Effector memory CD4-positive, alpha-beta T cell (primary cell): ENCODE results near the gene BMP2K.
A peak's percentile ranks its signal among the peaks of the same experiment; 100 is the strongest.

Experiments used
- DNase-seq, 3 donors: peaks; one replicate each; pipeline ENCODE4 v3.0.0-alpha.2; 2020
- H3K27ac ChIP-seq: 2 replicates; pipeline ENCODE4 v1.7.0; 2013; ENCODE audit warnings: mild to moderate bottlenecking, low read length, moderate library complexity; ENCODE audit not compliant: insufficient read depth, poor library complexity, severe bottlenecking
- H3K27me3 ChIP-seq: replicated peaks from 2 replicates; pipeline ENCODE4 v1.7.0; 2013; ENCODE audit warnings: mild to moderate bottlenecking, low read length; ENCODE audit not compliant: insufficient read depth, control insufficient read depth, poor library complexity, severe bottlenecking
- H3K36me3 ChIP-seq: 2 replicates; pipeline ENCODE4 v1.7.0; 2013; ENCODE audit warnings: mild to moderate bottlenecking, low read length, moderate library complexity; ENCODE audit not compliant: control insufficient read depth, insufficient read depth
- H3K4me1 ChIP-seq: 2 replicates; pipeline ENCODE4 v1.7.0; 2013; ENCODE audit warnings: low read length, mild to moderate bottlenecking; ENCODE audit not compliant: control insufficient read depth, insufficient read depth, poor library complexity, severe bottlenecking
- H3K4me3 ChIP-seq: 2 replicates; pipeline ENCODE4 v1.7.0; 2013; ENCODE audit warnings: low read length, low read depth, mild to moderate bottlenecking; ENCODE audit not compliant: insufficient read depth, poor library complexity, severe bottlenecking
- H3K9me3 ChIP-seq: 2 replicates; pipeline ENCODE4 v1.7.0; 2013; ENCODE audit warnings: mild to moderate bottlenecking, low read length, moderate library complexity; ENCODE audit not compliant: control insufficient read depth
- total RNA-seq, 3 donors: gene quantifications; one replicate each; lab custom pipeline; 2026; lab: John Stamatoyannopoulos, UW

BMP2K gene
- 6.6 to 10.6 (median 7.8) reads per million in 3 donors for total RNA-seq

DNA sequence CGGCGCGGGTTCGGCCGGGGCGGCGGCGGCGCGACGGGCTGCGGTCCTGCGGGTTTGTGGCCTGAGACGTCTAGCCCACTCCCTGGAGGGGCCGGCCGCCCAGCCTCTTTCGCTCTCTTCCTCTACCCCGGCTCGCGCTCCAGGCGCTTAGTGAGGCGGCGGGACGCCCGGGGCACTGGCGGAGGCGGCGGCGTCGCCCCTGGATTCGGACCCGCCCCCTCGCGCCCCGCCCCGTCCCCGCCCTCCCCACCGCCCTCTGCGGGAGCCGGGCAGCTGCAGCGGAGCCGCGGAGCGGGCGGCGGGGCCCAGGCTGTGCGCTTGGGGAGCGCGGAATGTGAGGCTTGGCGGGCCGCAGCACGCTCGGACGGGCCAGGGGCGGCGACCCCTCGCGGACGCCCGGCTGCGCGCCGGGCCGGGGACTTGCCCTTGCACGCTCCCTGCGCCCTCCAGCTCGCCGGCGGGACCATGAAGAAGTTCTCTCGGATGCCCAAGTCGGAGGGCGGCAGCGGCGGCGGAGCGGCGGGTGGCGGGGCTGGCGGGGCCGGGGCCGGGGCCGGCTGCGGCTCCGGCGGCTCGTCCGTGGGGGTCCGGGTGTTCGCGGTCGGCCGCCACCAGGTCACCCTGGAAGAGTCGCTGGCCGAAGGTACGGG lies at the start of gene BMP2K:
TSS of gene BMP2K (plus strand) at position 272 of the 650 bp plus-strand sequence. CDS start at position 466, 194 bp downstream.
- peak within 1 kb of the TSS; percentile 75 for H3K27ac ChIP-seq

DNA sequence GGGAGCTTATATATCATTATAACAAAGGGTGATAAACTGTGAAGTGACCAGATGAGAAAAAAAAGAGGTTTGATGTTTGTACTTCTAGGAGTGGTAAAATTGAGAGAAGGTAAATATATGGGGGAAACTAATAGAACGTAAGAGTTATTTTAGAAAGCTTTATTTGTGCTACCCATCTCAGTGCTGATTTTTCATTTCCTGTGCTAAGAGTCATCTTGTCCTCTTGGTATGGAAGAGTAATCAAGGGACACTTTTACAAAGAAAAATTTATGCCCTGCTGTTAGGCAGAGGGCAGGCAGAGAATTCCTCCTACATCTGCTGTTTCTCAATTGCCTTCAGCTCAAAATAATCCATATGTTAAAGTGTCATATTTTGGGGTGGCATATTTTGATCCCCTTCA lies 49.6 kb upstream of the BMP2K start:
- H3K4me3 ChIP-seq = no peak overlapping the region
- H3K4me1 ChIP-seq = no peaks in the 10 kb centered on the region
- DNase-seq = no peak
- no peaks in the 10 kb centered on the region for H3K36me3 ChIP-seq
- H3K27ac ChIP-seq = no peak overlapping the region
- no peaks in the 10 kb centered on the region for H3K9me3 ChIP-seq
- no peaks in the 10 kb centered on the region for H3K27me3 ChIP-seq

More for the DNA sequence above, at the start of gene BMP2K:
- H3K36me3 ChIP-seq = no peaks in the 10 kb centered on the region
- H3K27me3 ChIP-seq = no peaks in the 10 kb centered on the region
- peaks cover 4% of the 10 kb centered on the region for H3K4me1 ChIP-seq
- no peaks in the 10 kb centered on the region for H3K9me3 ChIP-seq
- DNase-seq = peak; percentile 67 to 73 (median 72)
- peak within 1 kb of the TSS; percentile 89 for H3K4me3 ChIP-seq

DNA sequence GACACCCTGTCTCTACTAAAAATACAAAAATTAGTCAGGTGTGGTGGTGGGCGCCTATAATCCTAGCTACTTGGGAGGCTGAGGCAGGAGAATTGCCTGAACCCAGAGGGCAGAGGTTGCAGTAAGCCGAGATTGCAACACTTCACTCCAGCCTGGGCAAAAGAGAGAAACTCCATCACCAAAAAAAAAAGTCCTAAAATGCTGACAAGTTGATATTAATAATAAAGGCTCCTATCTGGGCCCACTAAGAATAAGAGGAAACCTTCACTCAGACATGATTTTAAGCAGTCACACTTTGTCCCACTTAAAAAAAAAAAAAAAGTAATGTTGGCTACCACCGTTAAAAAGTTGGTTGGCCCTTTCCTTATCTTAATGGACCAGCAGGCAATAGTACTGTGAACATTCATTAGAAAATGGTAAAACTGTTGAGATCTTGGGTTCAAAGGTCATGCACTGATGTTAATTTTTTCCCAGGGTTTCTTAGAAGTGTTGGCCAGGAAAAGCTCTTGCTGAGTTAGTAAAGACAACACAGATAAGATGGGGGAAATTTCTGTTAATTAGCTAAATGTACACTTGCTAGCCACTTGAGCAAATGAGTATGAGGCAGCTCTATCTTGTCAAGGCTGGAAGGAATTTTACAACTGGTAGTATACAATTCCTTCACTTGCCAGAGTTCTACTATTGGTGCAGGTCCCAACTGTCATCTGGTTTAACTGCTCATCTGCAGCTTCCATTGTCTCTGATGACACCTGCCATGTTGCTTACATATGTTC lies 43.6 kb upstream of the BMP2K start:
- no peaks in the 10 kb centered on the region for H3K27me3 ChIP-seq
- no peak overlapping the region for H3K4me3 ChIP-seq
- H3K27ac ChIP-seq = no peak overlapping the region
- no peak for DNase-seq
- H3K9me3 ChIP-seq = no peaks in the 10 kb centered on the region
- H3K4me1 ChIP-seq = no peaks in the 10 kb centered on the region
- H3K36me3 ChIP-seq = no peaks in the 10 kb centered on the region

DNA sequence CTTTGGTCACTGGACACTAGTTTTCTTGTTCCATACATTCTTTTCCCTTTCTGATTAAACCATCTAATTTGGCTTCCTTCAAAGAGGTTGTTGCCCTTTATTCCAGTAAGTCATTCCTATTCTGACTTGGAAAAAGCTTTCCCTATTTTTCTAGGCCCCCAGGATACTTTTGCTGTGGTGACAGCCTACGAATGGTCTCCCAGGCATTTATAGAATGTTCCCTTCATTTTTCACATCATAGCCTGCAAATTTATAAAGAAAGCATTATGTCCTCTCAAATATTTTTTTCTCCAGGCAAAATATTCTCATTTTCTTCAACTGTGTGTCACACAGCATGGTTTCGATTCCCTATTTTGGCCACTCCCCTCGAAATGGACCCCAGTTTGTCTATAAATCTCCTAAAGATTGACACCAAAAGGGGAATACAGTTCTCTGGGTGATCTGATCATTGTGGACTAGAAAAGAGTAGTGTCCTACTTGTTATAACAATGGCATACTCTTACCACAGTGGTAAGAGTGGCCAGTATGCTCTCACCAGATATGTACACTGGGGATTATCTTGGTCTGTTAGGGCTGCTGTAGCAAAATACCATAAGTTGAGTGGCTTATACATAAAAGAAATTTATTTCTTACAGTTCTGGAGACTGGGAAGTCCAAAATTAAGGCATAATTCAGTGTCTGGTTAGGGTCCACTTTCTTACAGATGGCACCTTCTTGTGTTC lies 41.5 kb upstream of the BMP2K start:
- H3K9me3 ChIP-seq = no peaks in the 10 kb centered on the region
- no peaks in the 10 kb centered on the region for H3K27me3 ChIP-seq
- no peaks in the 10 kb centered on the region for H3K36me3 ChIP-seq
- H3K4me1 ChIP-seq = no peaks in the 10 kb centered on the region
- no peak overlapping the region for H3K4me3 ChIP-seq
- no peak for DNase-seq
- H3K27ac ChIP-seq = no peak overlapping the region

GRCh38 chr4:78735697-78736096 lies 40.5 kb upstream of the BMP2K start:
- H3K27me3 ChIP-seq = no peaks in the 10 kb centered on the region
- H3K4me1 ChIP-seq = no peaks in the 10 kb centered on the region
- H3K9me3 ChIP-seq = no peaks in the 10 kb centered on the region
- no peak overlapping the region for H3K27ac ChIP-seq
- no peak for DNase-seq
- H3K4me3 ChIP-seq = no peak overlapping the region
- no peaks in the 10 kb centered on the region for H3K36me3 ChIP-seq

GRCh38 chr4:78737035-78737434 lies 39.1 kb upstream of the BMP2K start:
- Histone ChIP-seq H3K27me3 (no peaks in the 10 kb centered on the region), H3K9me3 (no peaks in the 10 kb centered on the region), H3K27ac (no peak overlapping the region), H3K4me1 (no peaks in the 10 kb centered on the region), H3K36me3 (no peaks in the 10 kb centered on the region), H3K4me3 (no peak overlapping the region)
- DNase-seq = no peak

DNA sequence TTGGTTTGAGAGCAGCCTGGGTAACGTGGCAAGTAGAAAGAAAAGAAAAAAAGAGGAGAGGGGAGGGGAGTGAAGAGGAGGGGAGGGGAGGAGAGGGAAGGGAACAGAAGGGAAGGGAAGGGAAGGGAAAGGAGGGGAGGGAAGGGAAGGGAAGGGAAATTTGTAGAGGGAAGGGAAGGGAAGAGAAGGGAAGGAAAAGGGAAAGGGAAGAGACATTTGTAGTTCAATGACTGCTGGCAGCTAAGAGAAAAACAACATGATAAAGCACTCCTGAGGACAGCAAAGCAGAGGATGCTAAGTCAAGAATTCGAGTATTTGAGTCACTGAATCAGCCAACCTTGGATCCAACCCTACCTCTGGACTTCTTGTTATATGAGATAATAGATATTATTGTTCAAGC lies 38.2 kb upstream of the BMP2K start:
- no peak for DNase-seq
- Histone ChIP-seq H3K36me3 (no peaks in the 10 kb centered on the region), H3K27ac (no peak overlapping the region), H3K4me3 (no peak overlapping the region), H3K4me1 (no peaks in the 10 kb centered on the region), H3K9me3 (no peaks in the 10 kb centered on the region), H3K27me3 (no peaks in the 10 kb centered on the region)

DNA sequence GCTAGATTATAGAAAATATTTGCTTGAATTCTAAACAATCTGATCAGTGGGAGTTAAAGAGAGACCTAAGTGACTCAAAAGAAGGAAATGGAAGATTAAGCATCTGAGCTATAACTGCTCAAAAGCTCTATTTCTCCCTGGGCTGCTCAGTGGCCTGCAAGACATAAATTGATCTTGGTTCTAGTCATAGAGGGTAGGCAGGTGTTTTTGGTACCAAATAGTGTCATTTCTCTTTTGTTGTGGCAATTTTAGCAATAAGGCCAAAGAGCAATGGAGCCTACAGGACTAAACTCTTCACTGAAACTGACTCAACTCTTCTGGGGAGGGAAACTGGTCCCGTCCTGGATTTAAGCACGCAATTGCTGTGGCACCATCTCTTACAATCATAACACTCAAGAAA lies 33.9 kb upstream of the BMP2K start:
- H3K27ac ChIP-seq = no peak overlapping the region
- no peaks in the 10 kb centered on the region for H3K36me3 ChIP-seq
- no peak overlapping the region for H3K4me3 ChIP-seq
- no peaks in the 10 kb centered on the region for H3K9me3 ChIP-seq
- no peaks in the 10 kb centered on the region for H3K27me3 ChIP-seq
- no peak for DNase-seq
- no peaks in the 10 kb centered on the region for H3K4me1 ChIP-seq

DNA sequence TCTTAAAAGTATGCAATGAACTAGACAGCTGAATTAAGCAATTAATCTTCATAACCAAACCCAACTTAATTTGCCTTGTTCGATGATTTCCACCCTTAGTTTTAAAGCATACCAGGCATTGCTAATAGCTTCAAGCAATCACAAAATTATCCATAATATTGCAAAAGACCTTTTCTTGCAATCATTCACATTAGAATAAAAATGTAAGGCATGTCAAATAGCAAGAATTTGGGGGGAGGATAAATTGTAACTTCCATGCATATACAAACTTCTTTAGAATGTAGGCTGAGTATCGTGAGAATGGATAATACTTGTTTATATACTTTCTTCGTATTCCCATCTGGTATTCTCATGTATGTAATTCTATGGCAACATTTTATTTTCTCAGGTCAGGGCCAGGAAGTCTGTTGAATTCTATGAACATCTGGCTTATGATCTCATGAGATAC lies 28.7 kb upstream of the BMP2K start:
- Histone ChIP-seq H3K36me3 (no peaks in the 10 kb centered on the region), H3K4me3 (no peak overlapping the region), H3K27me3 (no peaks in the 10 kb centered on the region), H3K4me1 (no peaks in the 10 kb centered on the region), H3K27ac (no peak overlapping the region), H3K9me3 (no peaks in the 10 kb centered on the region)
- no peak for DNase-seq

- Histone ChIP-seq H3K27ac (no peak overlapping the region), H3K27me3 (no peaks in the 10 kb centered on the region), H3K4me1 (no peaks in the 10 kb centered on the region), H3K36me3 (no peaks in the 10 kb centered on the region), H3K9me3 (no peaks in the 10 kb centered on the region), H3K4me3 (no peak overlapping the region)
- no peak for DNase-seq
Observed at GRCh38 chr4:78748381-78748780, 27.8 kb upstream of the BMP2K start.
